ENCODE data around the gene PGR.

The PGR gene

GRCh38 chr11:100990931-100991330 lies 138.7 kb downstream of the PGR start:
- Histone ChIP-seq H3K9me3 (ENCODE audit: control insufficient read depth in 2 of 2, low read length in 2 of 2) (no peaks in the 10 kb centered on the region), H3K27me3 (ENCODE audit: control insufficient read depth in 2 of 2, insufficient read depth in 2 of 2, low read length in 2 of 2) (no peaks in the 10 kb centered on the region), H3K4me3 (ENCODE audit: low read length in 2 of 2) (no peak overlapping the region), H3K27ac (ENCODE audit: low read depth in 2 of 2, low read length in 2 of 2) (no peak overlapping the region), H3K36me3 (ENCODE audit: control insufficient read depth in 2 of 2, insufficient read depth in 2 of 2, low read length in 2 of 2) (peaks cover 0 to 13% of the 10 kb centered on the region in 2 donors), H3K9ac (ENCODE audit: low read depth in 1 of 2, low read length in 2 of 2) (no peak overlapping the region), H3K4me1 (ENCODE audit: control insufficient read depth in 2 of 2, insufficient read depth in 2 of 2, low read length in 2 of 2) (no peaks in the 10 kb centered on the region)

- H3K4me1 ChIP-seq (ENCODE audit: control insufficient read depth in 2 of 2, insufficient read depth in 2 of 2, low read length in 2 of 2) = no peaks in the 10 kb centered on the region
- no peaks in the 10 kb centered on the region for H3K9me3 ChIP-seq (ENCODE audit: control insufficient read depth in 2 of 2, low read length in 2 of 2)
- no peak overlapping the region for H3K4me3 ChIP-seq (ENCODE audit: low read length in 2 of 2)
- H3K27me3 ChIP-seq (ENCODE audit: control insufficient read depth in 2 of 2, insufficient read depth in 2 of 2, low read length in 2 of 2) = no peaks in the 10 kb centered on the region
- H3K36me3 ChIP-seq (ENCODE audit: control insufficient read depth in 2 of 2, insufficient read depth in 2 of 2, low read length in 2 of 2) = peaks cover 3 to 10% of the 10 kb centered on the region in 2 donors
- H3K27ac ChIP-seq (ENCODE audit: low read depth in 2 of 2, low read length in 2 of 2) = no peak overlapping the region
- H3K9ac ChIP-seq (ENCODE audit: low read depth in 1 of 2, low read length in 2 of 2) = no peak overlapping the region
These were observed 144.9 kb downstream of the PGR start for GRCh38 chr11:100984668-100985067.

GRCh38 chr11:100981196-100981824 lies 148.3 kb downstream of the PGR start:
- peaks cover 7 to 18% of the 10 kb centered on the region in 2 donors for H3K36me3 ChIP-seq (ENCODE audit: control insufficient read depth in 2 of 2, insufficient read depth in 2 of 2, low read length in 2 of 2)
- H3K9ac ChIP-seq (ENCODE audit: low read depth in 1 of 2, low read length in 2 of 2) = no peak overlapping the region
- H3K9me3 ChIP-seq (ENCODE audit: control insufficient read depth in 2 of 2, low read length in 2 of 2) = no peaks in the 10 kb centered on the region
- H3K4me3 ChIP-seq (ENCODE audit: low read length in 2 of 2) = no peak overlapping the region
- H3K4me1 ChIP-seq (ENCODE audit: control insufficient read depth in 2 of 2, insufficient read depth in 2 of 2, low read length in 2 of 2) = no peaks in the 10 kb centered on the region
- no peak overlapping the region for H3K27ac ChIP-seq (ENCODE audit: low read depth in 2 of 2, low read length in 2 of 2)
- no peaks in the 10 kb centered on the region for H3K27me3 ChIP-seq (ENCODE audit: control insufficient read depth in 2 of 2, insufficient read depth in 2 of 2, low read length in 2 of 2)

- Histone ChIP-seq H3K27me3 (ENCODE audit: control insufficient read depth in 2 of 2, insufficient read depth in 2 of 2, low read length in 2 of 2) (no peaks in the 10 kb centered on the region), H3K36me3 (ENCODE audit: control insufficient read depth in 2 of 2, insufficient read depth in 2 of 2, low read length in 2 of 2) (peaks cover 14 to 21% of the 10 kb centered on the region in 2 donors), H3K27ac (ENCODE audit: low read depth in 2 of 2, low read length in 2 of 2) (no peak overlapping the region), H3K4me1 (ENCODE audit: control insufficient read depth in 2 of 2, insufficient read depth in 2 of 2, low read length in 2 of 2) (no peaks in the 10 kb centered on the region), H3K9ac (ENCODE audit: low read depth in 1 of 2, low read length in 2 of 2) (no peak overlapping the region), H3K9me3 (ENCODE audit: control insufficient read depth in 2 of 2, low read length in 2 of 2) (no peaks in the 10 kb centered on the region), H3K4me3 (ENCODE audit: low read length in 2 of 2) (no peak overlapping the region)
These were observed 149.5 kb downstream of the PGR start for GRCh38 chr11:100980156-100980555.
